Keratinocyte (primary cell): ENCODE results near the gene TARM1. TPM values are rescaled to one million over a fixed set of nuclear protein-coding genes. Genes with fewer than 3 reads are reported as not detected.

Experiments
- DNase-seq: peaks from one replicate; pipeline ENCODE4 v3.0.0-alpha.2; 2011; ENCODE audit warnings: low read depth, missing footprints, low spot score
- FAIRE-seq: peaks from 2 replicates; lab custom pipeline; 2011; peaks lifted over from hg19 to GRCh38; lab: Jason Lieb, UNC
- H2AFZ ChIP-seq: 2 replicates; pipeline ENCODE4 v1.6.0; 2012; ENCODE audit warnings: low read length, control low read depth, inconsistent platforms; ENCODE audit not compliant: control insufficient read depth
- H3K27ac ChIP-seq: 2 replicates; pipeline ENCODE4 v1.5.1; 2011; ENCODE audit warnings: low read length; ENCODE audit not compliant: control insufficient read depth, insufficient read depth
- H3K27me3 ChIP-seq: 3 replicates; pipeline ENCODE4 v1.6.0; 2011; ENCODE audit warnings: low read length; ENCODE audit not compliant: control insufficient read depth, insufficient read depth; ENCODE audit errors: extremely low read depth
- H3K36me3 ChIP-seq, 2 experiments: 2 replicates in 1 of 2; 3 replicates in 1 of 2; pipeline ENCODE4 v1.5.1; 2011; ENCODE audit warnings: low read length in 2 of 2, mild to moderate bottlenecking in 1 of 2; ENCODE audit not compliant: control insufficient read depth in 2 of 2, insufficient read depth in 2 of 2; ENCODE audit errors: extremely low read depth in 1 of 2
- H3K4me1 ChIP-seq: 3 replicates; pipeline ENCODE4 v1.5.1; 2011; ENCODE audit warnings: low read length; ENCODE audit not compliant: control insufficient read depth, insufficient read depth; ENCODE audit errors: extremely low read depth
- H3K4me2 ChIP-seq: 3 replicates; pipeline ENCODE4 v1.6.0; 2011; ENCODE audit warnings: low read depth, low read length; ENCODE audit not compliant: control insufficient read depth, insufficient read depth; ENCODE audit errors: extremely low read depth
- H3K4me3 ChIP-seq, 3 experiments: fragments of 200-600 bp in 1 of 3; sonication (generic) in 1 of 3; 2 replicates in 2 of 3; 3 replicates in 1 of 3; pipeline ENCODE4 v1.5.1; 2011 to 2016; ENCODE audit warnings: low read length in 3 of 3, mild to moderate bottlenecking in 3 of 3, control low read depth in 2 of 3, inconsistent platforms in 1 of 3, low read depth in 1 of 3, mixed read lengths in 1 of 3, mixed run types in 1 of 3, moderate library complexity in 1 of 3; ENCODE audit not compliant: control insufficient read depth in 2 of 3, insufficient read depth in 2 of 3; ENCODE audit errors: extremely low read depth in 1 of 3
- H3K79me2 ChIP-seq: 2 replicates; pipeline ENCODE4 v1.6.0; 2012; ENCODE audit warnings: low read length; ENCODE audit not compliant: control insufficient read depth, insufficient read depth
- H3K9ac ChIP-seq: 3 replicates; pipeline ENCODE4 v1.6.0; 2011; ENCODE audit warnings: low read length; ENCODE audit not compliant: control insufficient read depth, insufficient read depth; ENCODE audit errors: extremely low read depth
- H3K9me1 ChIP-seq: 3 replicates; pipeline ENCODE4 v1.6.0; 2011; ENCODE audit warnings: low read length; ENCODE audit not compliant: control insufficient read depth, insufficient read depth; ENCODE audit errors: extremely low read depth
- H3K9me3 ChIP-seq: 2 replicates; pipeline ENCODE4 v1.5.1; 2012; ENCODE audit warnings: low read depth, low read length; ENCODE audit not compliant: control insufficient read depth
- H4K20me1 ChIP-seq: 3 replicates; pipeline ENCODE4 v1.6.0; 2011; ENCODE audit warnings: low read length; ENCODE audit not compliant: control insufficient read depth, insufficient read depth; ENCODE audit errors: extremely low read depth
- CTCF ChIP-seq, 3 experiments: IDR thresholded peaks in 1 of 3; conservative IDR thresholded peaks in 1 of 3; optimal IDR thresholded peaks in 1 of 3; 2 replicates in 2 of 3; 3 replicates in 1 of 3; pipeline versions ENCODE3 to v1.5.1; 2011; ENCODE audit warnings: low read length in 3 of 3, mild to moderate bottlenecking in 3 of 3, moderate library complexity in 2 of 3, control low read depth in 1 of 3, inconsistent platforms in 1 of 3; ENCODE audit not compliant: insufficient read depth in 2 of 3; ENCODE audit errors: extremely low read depth in 1 of 3
- EZH2 ChIP-seq: IDR thresholded peaks from one replicate; pipeline ENCODE4 v1.6.1; 2012; ENCODE audit warnings: inconsistent platforms, mild to moderate bottlenecking, low read length, moderate library complexity
- dilution Hi-C: fragments of 300-500 bp; cut with MboI; formaldehyde crosslinking; loops from one replicate; pipeline ENCODE4 v1.7.0; 2020; ENCODE audit warnings: low sequenced_read_pairs; ENCODE audit not compliant: extremely low pct_ligation_motif_present
- polyA plus RNA-seq, 5 experiments: library from polyadenylated mRNA; depleted of rRNA in 3 of 5; stranded (reverse) in 3 of 5; stranded (forward) in 1 of 5; unstranded in 1 of 5; fragments of >200 nt; gene quantifications; 1 replicate in 1 of 5; 2 replicates in 3 of 5; 3 replicates in 1 of 5; pipeline versions ENCODE4 v1.2.1 to v1.2.3, GENCODE V29; 2011 to 2012; ENCODE audit warnings: missing spikeins in 2 of 5, low read depth in 1 of 5, low replicate concordance in 1 of 5

The TARM1 gene
- polyA plus RNA-seq, 1 donor (not counting 4 experiments of a cell fraction or from before 2014, with no cell fraction given): not detected

GRCh38 chr19:54104998-54105715, 24.0 kb upstream of the TARM1 start:
- H3K9me3 ChIP-seq: no peaks in the 10 kb centered on the region
- no peak overlapping the region for H2AFZ ChIP-seq
- peaks cover 10 to 18% of the 10 kb centered on the region in 2 experiments for H3K36me3 ChIP-seq
- no peak overlapping the region for H3K9ac ChIP-seq
- peaks cover 3% of the 10 kb centered on the region for H4K20me1 ChIP-seq
- no peak for DNase-seq
- TF ChIP-seq CTCF (optimal IDR thresholded peaks at IDR 0.05 in 1 of 3, IDR thresholded peaks at IDR 0.05 in 1 of 3, conservative IDR thresholded peaks at IDR 0.05 in 1 of 3; ENCODE audit: extremely low read depth in 1 of 3, insufficient read depth in 2 of 3, low read length in 3 of 3) (no peak), EZH2 (no peak)
- dilution Hi-C loops: no loop called here
- no peak overlapping the region for H3K27ac ChIP-seq
- peaks cover 18% of the 10 kb centered on the region for H3K79me2 ChIP-seq
- no peak overlapping the region for H3K4me2 ChIP-seq
- H3K4me3 ChIP-seq: no peak overlapping the region
- no peaks in the 10 kb centered on the region for H3K9me1 ChIP-seq
- H3K4me1 ChIP-seq: peaks cover 4% of the 10 kb centered on the region
- no peak for FAIRE-seq
- no peaks in the 10 kb centered on the region for H3K27me3 ChIP-seq

GRCh38 chr19:54102421-54103169, 21.4 kb upstream of the TARM1 start, which contains the start of gene NDUFA3:
Gene NDUFA3 (plus strand): TSS chr19:54102855. CDS start chr19:54102879, 24 bp downstream.
- Histone ChIP-seq H3K36me3 (peaks cover 3 to 5% of the 10 kb centered on the region in 2 experiments), H3K27ac (peak within 1 kb of the TSS; percentile 40), H2AFZ (peak within 1 kb of the TSS; percentile 93), H3K79me2 (peaks cover 18% of the 10 kb centered on the region), H3K9ac (peak within 1 kb of the TSS; percentile 84), H4K20me1 (no peaks in the 10 kb centered on the region), H3K4me1 (peaks cover 4% of the 10 kb centered on the region), H3K4me3 (peak within 1 kb of the TSS; percentile 78 to 94 (median 93)), H3K9me3 (no peaks in the 10 kb centered on the region), H3K4me2 (peak within 1 kb of the TSS; percentile 87), H3K27me3 (no peaks in the 10 kb centered on the region), H3K9me1 (no peaks in the 10 kb centered on the region)
- dilution Hi-C loops: no loop called here
- peak; percentile 97 for FAIRE-seq
- peak; percentile 92 for DNase-seq
- TF ChIP-seq EZH2 (no peak), CTCF (optimal IDR thresholded peaks at IDR 0.05 in 1 of 3, IDR thresholded peaks at IDR 0.05 in 1 of 3, conservative IDR thresholded peaks at IDR 0.05 in 1 of 3; ENCODE audit: extremely low read depth in 1 of 3, insufficient read depth in 2 of 3, low read length in 3 of 3) (no peak)
